Measurements from ENCODE around the gene CASP8. TPM values are rescaled to one million over a fixed set of nuclear protein-coding genes. Genes with fewer than 3 reads are reported as not detected.

The CASP8 gene
- total RNA-seq, 4 donors from 2014 or later, result 32.0 to 262 (median 42.8) TPM

GRCh38 chr2:201261906-201262305, 1.6 kb downstream of the CASP8 start:
- Histone ChIP-seq H3K4me1 (peaks cover 0 to 27% (median 9%) of the 10 kb centered on the region in 4 donors), H3K9me3 (no peaks in the 10 kb centered on the region), H3K27ac (peak overlapping the region in 3 of 4 donors; percentile 85 to 96 (median 88)), H3K36me3 (peaks cover 0 to 4% (median 0%) of the 10 kb centered on the region in 3 donors), H3K4me3 (peak overlapping the region; percentile 33 to 51 (median 40)), H3K27me3 (no peaks in the 10 kb centered on the region)
- no peak for TF ChIP-seq POLR2A (IDR thresholded peaks at IDR 0.05)
- no peak for TF ChIP-seq CTCF (IDR thresholded peaks at IDR 0.05)
- DNase-seq, result no peak

GRCh38 chr2:201262718-201263117, 2.4 kb downstream of the CASP8 start:
- Histone ChIP-seq H3K4me3 (peak overlapping the region in 1 of 4 donors; percentile 2), H3K36me3 (peaks cover 0 to 12% (median 0%) of the 10 kb centered on the region in 3 donors), H3K27ac (peak overlapping the region in 1 of 4 donors; percentile 35), H3K4me1 (peaks cover 0 to 19% (median 7%) of the 10 kb centered on the region in 4 donors), H3K9me3 (no peaks in the 10 kb centered on the region), H3K27me3 (no peaks in the 10 kb centered on the region)
- TF ChIP-seq POLR2A (IDR thresholded peaks at IDR 0.05) (no peak), CTCF (IDR thresholded peaks at IDR 0.05) (no peak)
- no peak for DNase-seq

- TF ChIP-seq POLR2A (IDR thresholded peaks at IDR 0.05) (no peak), CTCF (IDR thresholded peaks at IDR 0.05) (no peak)
- no peak overlapping the region for H3K4me3 ChIP-seq
- no peaks in the 10 kb centered on the region for H3K27me3 ChIP-seq
- no peak overlapping the region for H3K27ac ChIP-seq
- H3K9me3 ChIP-seq, result no peaks in the 10 kb centered on the region
- peaks cover 0 to 19% (median 0%) of the 10 kb centered on the region in 3 donors for H3K36me3 ChIP-seq
- DNase-seq, result no peak
- H3K4me1 ChIP-seq, result peaks cover 0 to 19% (median 7%) of the 10 kb centered on the region in 4 donors
Measured at GRCh38 chr2:201263779-201264178, 3.4 kb downstream of the CASP8 start.

GRCh38 chr2:201264472-201265173, 4.3 kb downstream of the CASP8 start:
- Histone ChIP-seq H3K4me1 (peaks cover 0 to 12% (median under 1%) of the 10 kb centered on the region in 4 donors), H3K27ac (peak overlapping the region in 1 of 4 donors; percentile 14), H3K4me3 (no peak overlapping the region), H3K36me3 (peaks cover 0 to 26% (median 0%) of the 10 kb centered on the region in 3 donors), H3K9me3 (no peaks in the 10 kb centered on the region), H3K27me3 (no peaks in the 10 kb centered on the region)
- TF ChIP-seq CTCF (IDR thresholded peaks at IDR 0.05) (no peak), POLR2A (IDR thresholded peaks at IDR 0.05) (no peak)
- DNase-seq, result no peak

GRCh38 chr2:201266629-201267028, 6.3 kb downstream of the CASP8 start:
- Histone ChIP-seq H3K27ac (no peak overlapping the region), H3K4me3 (no peak overlapping the region), H3K9me3 (no peaks in the 10 kb centered on the region), H3K36me3 (peaks cover 0 to 46% (median 0%) of the 10 kb centered on the region in 3 donors), H3K4me1 (no peaks in the 10 kb centered on the region), H3K27me3 (no peaks in the 10 kb centered on the region)
- TF ChIP-seq CTCF (IDR thresholded peaks at IDR 0.05) (no peak), POLR2A (IDR thresholded peaks at IDR 0.05) (no peak)
- no peak for DNase-seq

Data from Peyer's patch (tissue), 4 donors.